Omental fat pad (tissue), 4 donors: Measurements from ENCODE around the gene AGBL4. TPM values are rescaled to one million over a fixed set of nuclear protein-coding genes. Genes with fewer than 3 reads are reported as not detected.
"Not testable (repeated sequence)": the region's sequence is repeated elsewhere in the genome, so short reads cannot be mapped to it uniquely, and the experiment has no call there.

Source experiments
- ATAC-seq: fragments of 150-250 bp; one replicate; pipeline ENCODE4 v1.9.1; 2016; ENCODE audit warnings: mild to moderate bottlenecking, moderate library complexity; ENCODE audit not compliant: low FRiP score
- DNase-seq: peaks from one replicate; pipeline ENCODE4 v3.0.0-alpha.2; 2019; ENCODE audit warnings: low spot score
- total RNA-seq, 4 donors: library from RNA; depleted of rRNA; stranded (reverse); fragments of >200 nt; gene quantifications; one replicate each; pipeline ENCODE4 v1.1.0, GENCODE V29; 2016
- TF ChIP-seq, protein P1 (sequence below), 3 donors: fragments of 450-650 bp; IDR thresholded peaks; one replicate each; pipeline ENCODE4 v1.5.1; 2016 to 2017; ENCODE audit warnings: antibody characterized with exemption in 3 of 3, mild to moderate bottlenecking in 3 of 3, moderate library complexity in 2 of 3

The AGBL4 gene
- total RNA-seq, 4 donors from 2014 or later = 0.31 to 1.1 (median 0.50) TPM

DNA sequence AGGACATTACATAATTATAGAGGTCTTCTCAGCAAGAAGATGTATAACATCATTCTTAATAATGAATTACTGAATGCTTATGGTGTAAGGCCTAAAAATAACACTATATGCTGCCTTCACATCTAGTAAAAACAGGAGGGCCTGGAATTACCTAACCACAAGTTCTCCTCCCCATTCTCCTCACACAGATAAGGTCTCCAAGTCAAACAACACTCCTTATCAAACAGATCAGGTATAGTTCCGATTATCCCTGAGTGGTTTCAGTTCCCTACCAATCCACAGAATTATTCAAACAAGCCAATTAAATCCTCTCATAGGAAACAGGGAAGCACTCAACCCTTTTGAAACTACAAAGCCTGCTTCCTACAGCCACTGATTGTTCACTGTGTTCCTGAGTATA, 4.0 kb upstream of the AGBL4 start:
- ATAC-seq = no peak
- TF ChIP-seq, protein P1, sequence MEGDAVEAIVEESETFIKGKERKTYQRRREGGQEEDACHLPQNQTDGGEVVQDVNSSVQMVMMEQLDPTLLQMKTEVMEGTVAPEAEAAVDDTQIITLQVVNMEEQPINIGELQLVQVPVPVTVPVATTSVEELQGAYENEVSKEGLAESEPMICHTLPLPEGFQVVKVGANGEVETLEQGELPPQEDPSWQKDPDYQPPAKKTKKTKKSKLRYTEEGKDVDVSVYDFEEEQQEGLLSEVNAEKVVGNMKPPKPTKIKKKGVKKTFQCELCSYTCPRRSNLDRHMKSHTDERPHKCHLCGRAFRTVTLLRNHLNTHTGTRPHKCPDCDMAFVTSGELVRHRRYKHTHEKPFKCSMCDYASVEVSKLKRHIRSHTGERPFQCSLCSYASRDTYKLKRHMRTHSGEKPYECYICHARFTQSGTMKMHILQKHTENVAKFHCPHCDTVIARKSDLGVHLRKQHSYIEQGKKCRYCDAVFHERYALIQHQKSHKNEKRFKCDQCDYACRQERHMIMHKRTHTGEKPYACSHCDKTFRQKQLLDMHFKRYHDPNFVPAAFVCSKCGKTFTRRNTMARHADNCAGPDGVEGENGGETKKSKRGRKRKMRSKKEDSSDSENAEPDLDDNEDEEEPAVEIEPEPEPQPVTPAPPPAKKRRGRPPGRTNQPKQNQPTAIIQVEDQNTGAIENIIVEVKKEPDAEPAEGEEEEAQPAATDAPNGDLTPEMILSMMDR (IDR thresholded peaks at IDR 0.05) = no peak
- DNase-seq = no peak

DNA sequence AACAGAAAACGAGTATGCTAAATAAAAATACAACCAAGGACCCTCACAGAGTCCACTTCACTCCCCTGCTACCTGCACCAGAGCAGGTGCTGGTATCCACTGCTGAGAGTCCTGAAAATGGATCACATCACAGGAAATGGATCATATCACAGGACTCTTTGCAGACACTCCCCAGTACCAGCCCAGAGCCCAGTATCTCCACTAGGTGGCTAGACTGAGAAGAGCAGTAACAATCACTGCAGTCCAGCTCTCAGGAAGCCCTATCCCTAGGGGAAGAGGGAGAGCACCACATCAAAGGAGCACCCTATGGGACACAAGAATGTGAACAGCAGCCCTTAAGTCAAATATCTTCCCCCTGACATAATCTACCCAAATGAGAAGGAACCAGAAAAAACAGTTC, 28.0 kb downstream of the AGBL4 start:
- DNase-seq (no peak), ATAC-seq (no peak)
- TF ChIP-seq, protein P1 (IDR thresholded peaks at IDR 0.05) = no peak

DNA sequence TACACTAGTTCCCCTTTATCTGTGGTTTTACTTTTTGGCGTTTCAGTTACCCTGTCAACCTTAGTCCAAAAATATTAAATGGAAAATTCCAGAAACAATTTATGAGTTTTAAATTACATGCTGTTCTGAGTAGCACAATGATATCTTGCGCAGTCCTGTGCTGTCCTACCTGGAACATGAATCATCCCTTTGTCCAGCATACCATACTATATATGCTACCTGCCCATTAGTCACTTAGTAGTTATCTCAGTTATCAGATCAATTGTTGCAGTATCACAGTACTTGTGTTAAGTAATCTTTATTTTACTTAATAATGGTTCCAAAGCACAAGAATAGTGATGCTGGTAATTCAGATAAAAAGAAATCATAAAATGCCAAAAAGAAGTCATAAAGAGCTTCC, 52.7 kb downstream of the AGBL4 start:
- no peak for ATAC-seq

DNA sequence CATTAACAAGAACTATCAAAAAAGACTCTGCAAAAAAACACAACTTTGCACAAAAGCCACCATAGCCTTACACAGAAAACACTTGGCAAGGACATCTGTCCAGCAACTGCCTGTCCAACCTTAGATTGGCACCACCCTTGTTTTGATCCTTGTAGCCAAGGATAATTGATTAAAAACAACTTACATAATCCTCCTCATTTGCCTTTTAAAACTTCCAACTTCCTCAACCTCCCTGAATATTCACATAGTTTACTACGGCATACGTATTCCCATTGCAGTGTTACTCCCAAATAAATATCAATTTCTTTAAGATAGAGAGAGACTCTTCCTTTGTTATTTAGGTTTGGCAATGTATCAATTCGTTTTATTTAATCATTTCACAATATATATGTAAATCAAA, 72.4 kb downstream of the AGBL4 start:
- TF ChIP-seq, protein P1 (IDR thresholded peaks at IDR 0.05) = no peak
- ATAC-seq (no peak), DNase-seq (no peak)

More for the DNA sequence above, 52.7 kb downstream of the AGBL4 start:
- TF ChIP-seq, protein P1 (IDR thresholded peaks at IDR 0.05) = no peak
- no peak for DNase-seq

DNA sequence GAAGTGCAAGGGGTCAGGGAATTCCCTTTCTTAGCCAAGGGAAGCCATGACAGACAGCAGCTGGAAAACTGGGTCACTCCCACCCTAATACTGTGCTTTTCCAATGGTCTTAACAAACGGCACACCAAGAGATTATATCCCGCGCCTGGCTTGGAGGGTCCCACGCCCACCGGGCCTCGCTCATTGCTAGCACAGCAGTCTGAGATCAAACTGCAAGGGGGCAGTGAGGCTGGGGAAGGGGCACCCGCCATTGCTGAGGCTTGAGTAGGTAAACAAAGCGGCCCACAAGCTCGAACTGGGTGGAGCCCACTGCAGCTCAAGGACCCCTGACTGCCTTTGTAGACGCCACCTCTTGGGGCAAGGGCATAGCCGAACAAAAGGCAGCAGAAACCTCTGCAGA, 108.5 kb downstream of the AGBL4 start:
- DNase-seq, ATAC-seq: not testable (repeated sequence)

DNA sequence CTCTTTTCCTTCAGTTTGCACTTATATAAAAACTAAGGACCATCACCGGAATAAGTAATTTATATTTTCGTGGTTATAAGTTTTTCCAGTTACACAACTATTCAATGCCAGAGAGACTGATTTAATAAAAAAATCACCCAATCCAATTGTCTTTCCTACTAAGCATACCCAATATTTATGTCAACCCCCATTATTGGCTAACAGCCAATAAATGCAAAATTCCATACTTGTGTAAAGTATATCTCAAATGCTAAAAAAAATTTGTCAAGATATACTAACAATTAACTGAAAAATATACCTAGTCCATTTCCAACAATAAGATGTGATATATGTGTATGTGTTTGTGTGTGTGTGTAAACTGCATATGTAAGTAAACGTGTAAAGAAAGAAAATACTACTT, 117.4 kb downstream of the AGBL4 start:
- DNase-seq (no peak), ATAC-seq (no peak)
- TF ChIP-seq, protein P1 (IDR thresholded peaks at IDR 0.05) = no peak

DNA sequence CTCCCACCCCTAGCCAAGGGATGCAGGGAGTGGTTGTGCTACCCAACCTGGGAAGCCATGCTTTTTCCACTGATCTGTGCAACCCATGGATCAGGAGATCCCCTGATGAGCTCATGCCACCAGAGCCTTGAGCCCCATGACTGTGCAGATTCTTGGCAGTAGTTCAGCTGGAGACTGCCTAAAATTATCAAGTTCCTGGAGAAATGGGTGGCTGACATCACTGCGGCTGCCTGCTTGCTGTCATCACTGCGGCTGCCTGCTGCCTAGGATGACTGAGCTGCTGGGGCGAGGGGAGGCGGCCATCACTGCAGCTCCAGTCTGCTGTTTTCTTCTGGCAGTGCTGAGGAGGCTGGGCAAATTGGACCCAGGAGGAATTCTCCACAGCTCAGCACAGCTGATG, 159.2 kb downstream of the AGBL4 start:
- ATAC-seq = no peak
- TF ChIP-seq, protein P1 (IDR thresholded peaks at IDR 0.05) = no peak
- no peak for DNase-seq

DNA sequence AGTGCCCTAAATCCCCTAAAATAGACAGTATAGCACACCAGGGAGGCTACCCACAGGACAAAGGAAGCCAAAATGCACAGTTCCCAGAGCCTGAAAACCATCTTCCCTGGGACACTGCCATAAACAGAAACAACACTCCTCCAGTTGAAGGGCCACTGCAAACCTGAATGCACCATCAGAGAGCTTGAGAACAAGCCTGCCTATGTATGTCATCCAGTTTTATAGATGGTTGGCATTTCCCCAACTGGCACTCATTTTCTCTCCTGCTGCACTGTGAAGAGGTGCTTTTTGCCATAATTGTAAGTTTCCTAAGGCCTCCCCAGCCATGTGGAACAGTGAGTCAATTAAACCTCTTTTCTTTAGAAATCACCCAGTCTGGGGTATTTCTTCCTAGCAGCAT, 169.0 kb downstream of the AGBL4 start:
- TF ChIP-seq, protein P1 (IDR thresholded peaks at IDR 0.05) = no peak
- DNase-seq = no peak
- no peak for ATAC-seq
